ENCODE measurements around the gene ZNF594.

DNA sequence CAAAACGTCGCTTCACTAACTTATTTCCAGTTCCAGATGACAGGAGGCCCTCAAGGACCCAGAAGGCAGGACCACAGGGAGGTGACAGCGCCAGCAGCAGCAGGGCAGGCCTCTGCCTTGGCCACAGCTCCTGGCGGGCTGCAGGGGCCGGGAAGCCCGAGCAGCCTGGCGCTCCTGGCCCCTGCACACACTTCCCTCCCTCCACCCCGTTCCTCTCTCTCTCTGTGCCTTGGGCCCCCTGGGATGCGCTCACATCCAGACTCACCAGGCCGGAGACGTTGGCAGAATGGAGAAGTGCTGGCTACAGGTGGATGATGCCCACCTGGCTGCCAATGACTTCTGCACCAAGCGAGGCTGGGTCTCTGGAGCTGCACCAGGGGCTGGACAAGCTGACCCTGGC, 12.7 kb downstream of the ZNF594 start:
- TF ChIP-seq, protein P1, sequence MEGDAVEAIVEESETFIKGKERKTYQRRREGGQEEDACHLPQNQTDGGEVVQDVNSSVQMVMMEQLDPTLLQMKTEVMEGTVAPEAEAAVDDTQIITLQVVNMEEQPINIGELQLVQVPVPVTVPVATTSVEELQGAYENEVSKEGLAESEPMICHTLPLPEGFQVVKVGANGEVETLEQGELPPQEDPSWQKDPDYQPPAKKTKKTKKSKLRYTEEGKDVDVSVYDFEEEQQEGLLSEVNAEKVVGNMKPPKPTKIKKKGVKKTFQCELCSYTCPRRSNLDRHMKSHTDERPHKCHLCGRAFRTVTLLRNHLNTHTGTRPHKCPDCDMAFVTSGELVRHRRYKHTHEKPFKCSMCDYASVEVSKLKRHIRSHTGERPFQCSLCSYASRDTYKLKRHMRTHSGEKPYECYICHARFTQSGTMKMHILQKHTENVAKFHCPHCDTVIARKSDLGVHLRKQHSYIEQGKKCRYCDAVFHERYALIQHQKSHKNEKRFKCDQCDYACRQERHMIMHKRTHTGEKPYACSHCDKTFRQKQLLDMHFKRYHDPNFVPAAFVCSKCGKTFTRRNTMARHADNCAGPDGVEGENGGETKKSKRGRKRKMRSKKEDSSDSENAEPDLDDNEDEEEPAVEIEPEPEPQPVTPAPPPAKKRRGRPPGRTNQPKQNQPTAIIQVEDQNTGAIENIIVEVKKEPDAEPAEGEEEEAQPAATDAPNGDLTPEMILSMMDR (IDR thresholded peaks at IDR 0.05 in 4 of 5, conservative IDR thresholded peaks at IDR 0.05 in 1 of 5), result no peak
- no peak for TF ChIP-seq POLR2A (IDR thresholded peaks at IDR 0.05)
